ENCODE data around the gene SPRYD7. TPM values are rescaled to one million over a fixed set of nuclear protein-coding genes. Genes with fewer than 3 reads are reported as not detected.

SPRYD7 gene
- total RNA-seq, 2 experiments from 2014 or later: 1.1 to 1.5 TPM

DNA sequence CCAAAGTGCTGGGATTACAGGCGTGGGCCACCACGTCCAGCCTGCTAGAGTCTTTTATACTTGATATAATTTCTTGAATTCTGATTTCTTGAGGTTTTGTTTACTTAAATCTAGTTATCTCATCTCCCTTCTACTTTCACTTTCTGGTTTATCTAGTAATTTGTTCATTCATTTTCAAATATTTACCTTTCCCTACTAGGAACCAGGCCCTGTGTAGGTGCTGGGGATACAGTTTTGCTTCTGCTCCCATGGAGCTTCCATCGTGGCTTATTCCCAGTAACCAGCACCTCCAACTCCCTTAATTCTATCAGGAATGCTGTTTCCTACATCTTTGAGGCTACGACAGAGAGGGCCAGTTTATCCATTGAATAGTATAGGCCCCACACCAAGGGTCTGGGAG is 36.6 kb upstream of the SPRYD7 start:
- H3K9me3 ChIP-seq (ENCODE audit: control insufficient read depth in 1 of 2, insufficient read depth in 1 of 2, low read length in 2 of 2): no peaks in the 10 kb centered on the region
- H3K4me3 ChIP-seq (ENCODE audit: low read length): no peak overlapping the region
- H3K4me1 ChIP-seq (ENCODE audit: insufficient read depth, low read length): no peaks in the 10 kb centered on the region
- ATAC-seq (ENCODE audit: poor library complexity) (no peak), DNase-seq (no peak)
- no peaks in the 10 kb centered on the region for H3K27me3 Mint-ChIP-seq
- TF ChIP-seq, protein P1, sequence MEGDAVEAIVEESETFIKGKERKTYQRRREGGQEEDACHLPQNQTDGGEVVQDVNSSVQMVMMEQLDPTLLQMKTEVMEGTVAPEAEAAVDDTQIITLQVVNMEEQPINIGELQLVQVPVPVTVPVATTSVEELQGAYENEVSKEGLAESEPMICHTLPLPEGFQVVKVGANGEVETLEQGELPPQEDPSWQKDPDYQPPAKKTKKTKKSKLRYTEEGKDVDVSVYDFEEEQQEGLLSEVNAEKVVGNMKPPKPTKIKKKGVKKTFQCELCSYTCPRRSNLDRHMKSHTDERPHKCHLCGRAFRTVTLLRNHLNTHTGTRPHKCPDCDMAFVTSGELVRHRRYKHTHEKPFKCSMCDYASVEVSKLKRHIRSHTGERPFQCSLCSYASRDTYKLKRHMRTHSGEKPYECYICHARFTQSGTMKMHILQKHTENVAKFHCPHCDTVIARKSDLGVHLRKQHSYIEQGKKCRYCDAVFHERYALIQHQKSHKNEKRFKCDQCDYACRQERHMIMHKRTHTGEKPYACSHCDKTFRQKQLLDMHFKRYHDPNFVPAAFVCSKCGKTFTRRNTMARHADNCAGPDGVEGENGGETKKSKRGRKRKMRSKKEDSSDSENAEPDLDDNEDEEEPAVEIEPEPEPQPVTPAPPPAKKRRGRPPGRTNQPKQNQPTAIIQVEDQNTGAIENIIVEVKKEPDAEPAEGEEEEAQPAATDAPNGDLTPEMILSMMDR (IDR thresholded peaks at IDR 0.05): no peak
- no peaks in the 10 kb centered on the region for H3K9me3 Mint-ChIP-seq
- H3K4me3 Mint-ChIP-seq: no peak overlapping the region
- CTCF ChIA-PET: no interaction called here
- H3K36me3 Mint-ChIP-seq (ENCODE audit: low read depth): no peaks in the 10 kb centered on the region
- no peak overlapping the region for H3K27ac ChIP-seq (ENCODE audit: low read depth in 1 of 2, low read length in 2 of 2)
- no peaks in the 10 kb centered on the region for H3K27me3 ChIP-seq (ENCODE audit: control insufficient read depth in 1 of 2, insufficient read depth in 2 of 2, low read length in 2 of 2)
- intact Hi-C loops (cut with DNase I, micrococcal nuclease): loop anchor here in 1 of 2 experiments (10.0 kb wide), 2 partner anchors 292 to 412 kb away; no protein-coding TSS in a partner anchor
- no peaks in the 10 kb centered on the region for H3K36me3 ChIP-seq (ENCODE audit: insufficient read depth, low read length)
- H3K4me1 Mint-ChIP-seq (ENCODE audit: low read depth): peaks cover 4% of the 10 kb centered on the region
- H3K27ac Mint-ChIP-seq: no peak overlapping the region
- POLR2A ChIA-PET: no interaction called here

DNA sequence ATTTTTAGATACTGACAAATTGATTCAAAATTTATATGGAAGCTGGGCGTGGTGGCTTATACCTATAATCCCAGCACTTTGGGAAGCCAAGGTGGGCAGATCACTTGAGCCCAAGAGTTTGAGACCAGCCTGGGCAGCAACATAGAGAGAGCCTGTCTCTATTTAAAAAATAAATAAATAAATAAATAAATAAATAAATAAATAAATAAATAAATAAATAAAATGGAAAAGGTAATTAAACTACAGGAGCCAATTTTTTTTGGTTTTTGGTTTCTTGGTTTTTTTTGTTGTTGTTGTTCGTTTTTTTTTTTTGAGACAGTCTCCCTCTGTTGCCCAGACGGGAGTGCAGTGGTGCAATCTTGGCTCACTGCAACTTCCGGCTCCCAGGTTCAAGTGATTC is 31.3 kb upstream of the SPRYD7 start:
- no peak for DNase-seq
- Mint-ChIP-seq H3K9me3 (peaks cover 18% of the 10 kb centered on the region), H3K36me3 (ENCODE audit: low read depth) (peaks cover 31% of the 10 kb centered on the region), H3K4me1 (ENCODE audit: low read depth) (no peaks in the 10 kb centered on the region), H3K27ac (no peak overlapping the region), H3K27me3 (no peaks in the 10 kb centered on the region), H3K4me3 (no peak overlapping the region)
- ChIA-PET POLR2A (no interaction called here), CTCF (interaction anchor here (1.9 kb wide), 1 partner anchor 9 kb away, joined by 4 read pairs; no protein-coding TSS in a partner anchor)
- TF ChIP-seq, protein P1 (IDR thresholded peaks at IDR 0.05): no peak
- Histone ChIP-seq H3K27ac (ENCODE audit: low read depth in 1 of 2, low read length in 2 of 2) (no peak overlapping the region), H3K9me3 (ENCODE audit: control insufficient read depth in 1 of 2, insufficient read depth in 1 of 2, low read length in 2 of 2) (peaks cover 0 to 5% of the 10 kb centered on the region in 2 experiments), H3K27me3 (ENCODE audit: control insufficient read depth in 1 of 2, insufficient read depth in 2 of 2, low read length in 2 of 2) (no peaks in the 10 kb centered on the region), H3K4me3 (ENCODE audit: low read length) (no peak overlapping the region), H3K36me3 (ENCODE audit: insufficient read depth, low read length) (no peaks in the 10 kb centered on the region), H3K4me1 (ENCODE audit: insufficient read depth, low read length) (no peaks in the 10 kb centered on the region)
- intact Hi-C loops (cut with DNase I, micrococcal nuclease): no loop called here
- no peak for ATAC-seq (ENCODE audit: poor library complexity)

GRCh38 chr13:49958321-49958720 is 22.2 kb upstream of the SPRYD7 start:
- H3K36me3 Mint-ChIP-seq (ENCODE audit: low read depth): peaks cover 17% of the 10 kb centered on the region
- Histone ChIP-seq H3K27ac (ENCODE audit: low read depth in 1 of 2, low read length in 2 of 2) (no peak overlapping the region), H3K4me3 (ENCODE audit: low read length) (no peak overlapping the region), H3K36me3 (ENCODE audit: insufficient read depth, low read length) (no peaks in the 10 kb centered on the region), H3K9me3 (ENCODE audit: control insufficient read depth in 1 of 2, insufficient read depth in 1 of 2, low read length in 2 of 2) (peaks cover 0 to 7% of the 10 kb centered on the region in 2 experiments), H3K27me3 (ENCODE audit: control insufficient read depth in 1 of 2, insufficient read depth in 2 of 2, low read length in 2 of 2) (peaks cover 0 to 8% of the 10 kb centered on the region in 2 experiments), H3K4me1 (ENCODE audit: insufficient read depth, low read length) (no peaks in the 10 kb centered on the region)
- intact Hi-C loops (cut with DNase I, micrococcal nuclease): no loop called here
- H3K9me3 Mint-ChIP-seq: peaks cover 10% of the 10 kb centered on the region
- ATAC-seq (ENCODE audit: poor library complexity) (no peak), DNase-seq (no peak)
- ChIA-PET CTCF (no interaction called here), POLR2A (no interaction called here)
- TF ChIP-seq, protein P1 (IDR thresholded peaks at IDR 0.05): no peak
- no peak overlapping the region for H3K4me3 Mint-ChIP-seq
- no peak overlapping the region for H3K27ac Mint-ChIP-seq
- no peaks in the 10 kb centered on the region for H3K27me3 Mint-ChIP-seq
- H3K4me1 Mint-ChIP-seq (ENCODE audit: low read depth): no peaks in the 10 kb centered on the region

Measured in CD4-positive, alpha-beta T cell (primary cell).